ENCODE results near the gene AGTPBP1. TPM values are rescaled to one million over a fixed set of nuclear protein-coding genes. Genes with fewer than 3 reads are reported as not detected.
A peak's percentile ranks its signal among the peaks of the same experiment; 100 is the strongest.
"Not testable (repeated sequence)": the region's sequence is repeated elsewhere in the genome, so short reads cannot be mapped to it uniquely, and the experiment has no call there.

The AGTPBP1 gene
- total and polyA plus RNA-seq, 4 experiments from 2014 or later, result 27.5 to 56.7 (median 42.9) TPM

GRCh38 chr9:85723215-85723614 lies 18.5 kb downstream of the AGTPBP1 start:
- Histone ChIP-seq H3K27me3 (ENCODE audit: insufficient read depth, low read length) (no peaks in the 10 kb centered on the region), H3K36me3 (ENCODE audit: insufficient read depth, low read length) (no peaks in the 10 kb centered on the region), H3K27ac (ENCODE audit: low read depth, low read length) (peak overlapping the region; percentile 31), H3K9me3 (ENCODE audit: control insufficient read depth in 1 of 2, low read length in 2 of 2) (no peaks in the 10 kb centered on the region), H3K4me1 (ENCODE audit: insufficient read depth, low read length) (peaks cover 39% of the 10 kb centered on the region), H3K4me3 (ENCODE audit: low read length in 2 of 2) (no peak overlapping the region)
- peaks cover 0 to 7% (median 0%) of the 10 kb centered on the region in 8 donors for H3K9me3 Mint-ChIP-seq
- peaks cover 45 to 84% (median 68%) of the 10 kb centered on the region in 4 donors for H3K4me1 Mint-ChIP-seq
- intact Hi-C loops (cut with micrococcal nuclease), result loop anchor here (1.0 kb wide), 1 partner anchor 19 kb away; no protein-coding TSS in a partner anchor
- peak; percentile 67 to 80 (median 71) for DNase-seq
- no peaks in the 10 kb centered on the region for H3K27me3 Mint-ChIP-seq
- CTCF ChIA-PET (ENCODE audit: partially characterized antibody), result interaction anchor here (3.3 to 3.4 kb wide), 2 partner anchors 15 to 24 kb away, joined by 20 to 25 read pairs; no protein-coding TSS in a partner anchor
- peak overlapping the region; percentile 18 to 77 (median 70) for H3K4me3 Mint-ChIP-seq
- POLR2A ChIA-PET (ENCODE audit: partially characterized antibody), result interaction anchor here (0.8 to 4.7 kb wide), 7 partner anchors 9 to 1743 kb away, joined by 3 to 60 read pairs (median 4); partner anchors contain the start of genes AGTPBP1, HNRNPK, ISCA1 and RMI1
- H3K36me3 Mint-ChIP-seq, result peaks cover 11 to 20% of the 10 kb centered on the region in 2 donors
- peak overlapping the region; percentile 63 to 90 (median 87) for H3K27ac Mint-ChIP-seq

GRCh38 chr9:85719411-85719810 lies 22.3 kb downstream of the AGTPBP1 start:
- H3K27ac ChIP-seq (ENCODE audit: low read depth, low read length); H3K4me3 Mint-ChIP-seq; DNase-seq; intact Hi-C loops (cut with micrococcal nuclease); H3K4me3 ChIP-seq (ENCODE audit: low read length in 2 of 2); H3K27me3 ChIP-seq (ENCODE audit: insufficient read depth, low read length); H3K27me3 Mint-ChIP-seq; H3K9me3 Mint-ChIP-seq; CTCF ChIA-PET (ENCODE audit: partially characterized antibody); H3K9me3 ChIP-seq (ENCODE audit: control insufficient read depth in 1 of 2, low read length in 2 of 2); H3K36me3 ChIP-seq (ENCODE audit: insufficient read depth, low read length): not testable (repeated sequence)
- H3K4me1 ChIP-seq (ENCODE audit: insufficient read depth, low read length), result peaks cover 37% of the 10 kb centered on the region
- peak overlapping the region in 2 of 7 donors; percentile 37 to 52 for H3K27ac Mint-ChIP-seq
- peaks cover 52 to 86% (median 70%) of the 10 kb centered on the region in 4 donors for H3K4me1 Mint-ChIP-seq
- POLR2A ChIA-PET (ENCODE audit: partially characterized antibody), result interaction anchor here (1.6 kb wide), 1 partner anchor 22 kb away, joined by 10 read pairs; the partner anchor contains the start of gene AGTPBP1
- peaks cover 12 to 20% of the 10 kb centered on the region in 2 donors for H3K36me3 Mint-ChIP-seq

- H3K27me3 Mint-ChIP-seq; H3K9me3 ChIP-seq (ENCODE audit: control insufficient read depth in 1 of 2, low read length in 2 of 2); H3K9me3 Mint-ChIP-seq; H3K4me3 Mint-ChIP-seq; H3K4me3 ChIP-seq (ENCODE audit: low read length in 2 of 2); DNase-seq; H3K27ac ChIP-seq (ENCODE audit: low read depth, low read length); H3K27me3 ChIP-seq (ENCODE audit: insufficient read depth, low read length); H3K36me3 ChIP-seq (ENCODE audit: insufficient read depth, low read length): not testable (repeated sequence)
- POLR2A ChIA-PET (ENCODE audit: partially characterized antibody), result interaction anchor here (1.2 kb wide), 1 partner anchor 23 kb away, joined by 3 read pairs; no protein-coding TSS in a partner anchor
- peaks cover 9 to 18% of the 10 kb centered on the region in 2 donors for H3K36me3 Mint-ChIP-seq
- peaks cover 44 to 75% (median 59%) of the 10 kb centered on the region in 4 donors for H3K4me1 Mint-ChIP-seq
- peak overlapping the region in 2 of 7 donors; percentile 42 to 52 for H3K27ac Mint-ChIP-seq
- intact Hi-C loops (cut with micrococcal nuclease), result loop anchor here (2.0 kb wide), 1 partner anchor 17 kb away; no protein-coding TSS in a partner anchor
- H3K4me1 ChIP-seq (ENCODE audit: insufficient read depth, low read length), result peaks cover 21% of the 10 kb centered on the region
- CTCF ChIA-PET (ENCODE audit: partially characterized antibody), result interaction anchor here (1.5 to 3.0 kb wide), 2 partner anchors 11 to 19 kb away, joined by 3 to 16 read pairs; no protein-coding TSS in a partner anchor
These were observed 23.9 kb downstream of the AGTPBP1 start for GRCh38 chr9:85717818-85718217.

- H3K4me3 ChIP-seq (ENCODE audit: low read length in 2 of 2), result no peak overlapping the region
These were observed 24.5 kb downstream of the AGTPBP1 start for GRCh38 chr9:85717220-85717619.

GRCh38 chr9:85716031-85716877 lies 25.5 kb downstream of the AGTPBP1 start:
- Histone ChIP-seq H3K9me3 (ENCODE audit: control insufficient read depth in 1 of 2, low read length in 2 of 2) (no peaks in the 10 kb centered on the region), H3K27ac (ENCODE audit: low read depth, low read length) (no peak overlapping the region), H3K4me3 (ENCODE audit: low read length in 2 of 2) (no peak overlapping the region), H3K27me3 (ENCODE audit: insufficient read depth, low read length) (no peaks in the 10 kb centered on the region), H3K36me3 (ENCODE audit: insufficient read depth, low read length) (no peaks in the 10 kb centered on the region), H3K4me1 (ENCODE audit: insufficient read depth, low read length) (peaks cover 15% of the 10 kb centered on the region)
- ChIA-PET CTCF (ENCODE audit: partially characterized antibody) (interaction anchor here (0.6 to 3.0 kb wide), 6 partner anchors 9 to 105 kb away, joined by 3 to 16 read pairs (median 4); no protein-coding TSS in a partner anchor), POLR2A (ENCODE audit: partially characterized antibody) (interaction anchor here (0.7 kb wide), 1 partner anchor 9 kb away, joined by 3 read pairs; no protein-coding TSS in a partner anchor)
- no peaks in the 10 kb centered on the region for H3K27me3 Mint-ChIP-seq
- DNase-seq, result no peak
- peaks cover 0 to 9% (median 0%) of the 10 kb centered on the region in 8 donors for H3K9me3 Mint-ChIP-seq
- peaks cover 6 to 12% of the 10 kb centered on the region in 2 donors for H3K36me3 Mint-ChIP-seq
- H3K27ac Mint-ChIP-seq, result peak overlapping the region in 6 of 7 donors; percentile 15 to 85 (median 54)
- peaks cover 37 to 61% (median 49%) of the 10 kb centered on the region in 4 donors for H3K4me1 Mint-ChIP-seq
- intact Hi-C loops (cut with micrococcal nuclease), result loop anchor here (2.0 kb wide), 1 partner anchor 15 kb away; no protein-coding TSS in a partner anchor
- peak overlapping the region in 5 of 8 donors; percentile 1 to 44 (median 15) for H3K4me3 Mint-ChIP-seq

More at GRCh38 chr9:85717220-85717619, 24.5 kb downstream of the AGTPBP1 start:
- ChIA-PET POLR2A (ENCODE audit: partially characterized antibody) (interaction anchor here (0.7 to 1.2 kb wide), 2 partner anchors 10 to 24 kb away, joined by 3 read pairs; no protein-coding TSS in a partner anchor), CTCF (ENCODE audit: partially characterized antibody) (interaction anchor here (1.3 to 3.0 kb wide), 3 partner anchors 10 to 19 kb away, joined by 3 to 16 read pairs (median 4); no protein-coding TSS in a partner anchor)
- peak overlapping the region in 2 of 8 donors; percentile 2 to 50 for H3K4me3 Mint-ChIP-seq
- Histone ChIP-seq H3K9me3 (ENCODE audit: control insufficient read depth in 1 of 2, low read length in 2 of 2) (no peaks in the 10 kb centered on the region), H3K27me3 (ENCODE audit: insufficient read depth, low read length) (no peaks in the 10 kb centered on the region), H3K36me3 (ENCODE audit: insufficient read depth, low read length) (no peaks in the 10 kb centered on the region), H3K4me1 (ENCODE audit: insufficient read depth, low read length) (peaks cover 15% of the 10 kb centered on the region), H3K27ac (ENCODE audit: low read depth, low read length) (no peak overlapping the region)
- peaks cover 41 to 69% (median 55%) of the 10 kb centered on the region in 4 donors for H3K4me1 Mint-ChIP-seq
- H3K27ac Mint-ChIP-seq, result peak overlapping the region in 3 of 7 donors; percentile 15 to 79 (median 38)
- no peak for DNase-seq
- intact Hi-C loops (cut with micrococcal nuclease), result loop anchor here (2.0 kb wide), 1 partner anchor 16 kb away; no protein-coding TSS in a partner anchor
- peaks cover 0 to 9% (median 0%) of the 10 kb centered on the region in 8 donors for H3K9me3 Mint-ChIP-seq
- H3K36me3 Mint-ChIP-seq, result peaks cover 9 to 15% of the 10 kb centered on the region in 2 donors
- H3K27me3 Mint-ChIP-seq, result no peaks in the 10 kb centered on the region

- no peaks in the 10 kb centered on the region for H3K27me3 Mint-ChIP-seq
- no peak overlapping the region for H3K27ac ChIP-seq (ENCODE audit: low read depth, low read length)
- peaks cover 0 to 7% (median 0%) of the 10 kb centered on the region in 8 donors for H3K9me3 Mint-ChIP-seq
- H3K27me3 ChIP-seq (ENCODE audit: insufficient read depth, low read length), result no peaks in the 10 kb centered on the region
- intact Hi-C loops (cut with micrococcal nuclease), result no loop called here
- H3K27ac Mint-ChIP-seq, result peak overlapping the region in 6 of 7 donors; percentile 2 to 92 (median 16)
- no peak for DNase-seq
- H3K4me1 ChIP-seq (ENCODE audit: insufficient read depth, low read length), result peaks cover 15% of the 10 kb centered on the region
- peak overlapping the region in 2 of 8 donors; percentile 1 to 31 for H3K4me3 Mint-ChIP-seq
- POLR2A ChIA-PET (ENCODE audit: partially characterized antibody), result no interaction called here
- no peaks in the 10 kb centered on the region for H3K36me3 ChIP-seq (ENCODE audit: insufficient read depth, low read length)
- no peak overlapping the region for H3K4me3 ChIP-seq (ENCODE audit: low read length in 2 of 2)
- CTCF ChIA-PET (ENCODE audit: partially characterized antibody), result interaction anchor here (0.6 to 3.0 kb wide), 4 partner anchors 13 to 104 kb away, joined by 3 to 16 read pairs (median 4); no protein-coding TSS in a partner anchor
- peaks cover 33 to 54% (median 45%) of the 10 kb centered on the region in 4 donors for H3K4me1 Mint-ChIP-seq
- peaks cover 6 to 12% of the 10 kb centered on the region in 2 donors for H3K36me3 Mint-ChIP-seq
- H3K9me3 ChIP-seq (ENCODE audit: control insufficient read depth in 1 of 2, low read length in 2 of 2), result no peaks in the 10 kb centered on the region
These were observed 26.2 kb downstream of the AGTPBP1 start for GRCh38 chr9:85715587-85715986.

Measured in CD4-positive, alpha-beta memory T cell (primary cell).